ENCODE data around the gene ZNF106. TPM values are rescaled to one million over a fixed set of nuclear protein-coding genes. Genes with fewer than 3 reads are reported as not detected.

ZNF106 gene
- total RNA-seq, 1 donor from 2014 or later: 62.1 TPM

DNA sequence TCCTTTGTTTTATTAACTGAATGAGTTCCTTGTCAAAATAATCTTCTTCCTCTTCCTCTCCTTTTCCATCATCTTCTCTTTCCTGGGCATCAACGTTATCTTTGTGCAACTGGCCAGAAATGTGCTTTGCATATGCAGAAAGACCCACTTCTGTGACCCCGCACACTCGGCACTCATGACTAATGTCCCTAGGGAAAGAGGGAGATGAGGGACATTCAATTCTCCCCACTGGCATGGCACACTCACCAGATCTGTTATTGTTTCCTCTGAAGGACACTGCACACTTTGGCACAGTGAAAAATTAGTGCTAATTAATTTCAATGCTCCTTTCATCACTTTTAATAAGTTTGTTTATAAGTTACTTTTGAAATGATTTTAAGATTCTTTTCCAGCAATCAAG, 34.0 kb downstream of the ZNF106 start:
- Mint-ChIP-seq H3K27ac (no peak overlapping the region), H3K9me3 (no peaks in the 10 kb centered on the region), H3K27me3 (no peaks in the 10 kb centered on the region), H3K36me3 (ENCODE audit: low read depth) (peaks cover 4% of the 10 kb centered on the region), H3K4me3 (no peak overlapping the region), H3K4me1 (peaks cover 7% of the 10 kb centered on the region)
- intact Hi-C loops (cut with micrococcal nuclease): no loop called here
- no peak for DNase-seq

DNA sequence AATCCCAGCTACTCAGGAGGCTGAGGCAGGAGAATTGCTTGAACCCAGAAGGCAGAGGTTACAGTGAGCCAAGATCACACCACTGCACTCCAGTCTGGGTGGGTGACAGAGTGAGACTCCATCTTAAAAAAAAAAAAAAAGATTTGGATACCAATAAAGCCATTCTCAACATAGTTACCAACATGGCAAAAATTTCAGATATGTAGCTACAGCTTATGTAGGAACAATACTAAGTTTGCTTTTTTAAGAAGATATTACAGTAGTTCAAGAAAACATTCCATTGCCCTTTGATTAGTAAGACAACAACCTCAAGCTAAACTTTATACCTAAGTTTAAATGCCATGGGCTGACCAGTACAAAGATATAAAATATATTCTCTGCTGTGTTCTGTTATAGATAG, 34.4 kb downstream of the ZNF106 start:
- Mint-ChIP-seq H3K4me1 (peaks cover 6% of the 10 kb centered on the region), H3K36me3 (ENCODE audit: low read depth) (peaks cover 7% of the 10 kb centered on the region), H3K4me3 (no peak overlapping the region), H3K27ac (no peak overlapping the region), H3K27me3 (no peaks in the 10 kb centered on the region), H3K9me3 (no peaks in the 10 kb centered on the region)
- no peak for DNase-seq
- intact Hi-C loops (cut with micrococcal nuclease): no loop called here

DNA sequence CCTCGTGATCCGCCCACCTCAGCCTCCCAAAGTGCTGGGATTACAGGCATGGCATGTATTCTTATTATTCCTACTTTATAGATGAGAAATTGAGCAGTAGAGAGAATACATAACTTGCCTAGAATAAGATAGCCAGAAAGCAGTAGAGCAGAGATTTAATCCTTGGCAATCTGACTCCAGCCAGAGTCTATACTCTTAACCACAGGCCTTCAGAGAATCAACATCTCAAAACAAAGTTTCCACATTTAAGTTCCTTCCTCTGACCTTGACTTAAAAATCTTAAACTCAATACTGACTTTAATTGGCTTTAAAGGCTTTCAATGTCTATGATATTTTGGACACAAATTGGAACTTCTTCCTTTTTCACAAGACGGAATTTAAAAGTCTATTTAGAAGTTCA, 37.1 kb downstream of the ZNF106 start:
- peaks cover 4% of the 10 kb centered on the region for H3K4me1 Mint-ChIP-seq
- no peak overlapping the region for H3K27ac Mint-ChIP-seq
- no peak for DNase-seq
- H3K9me3 Mint-ChIP-seq: no peaks in the 10 kb centered on the region
- no peaks in the 10 kb centered on the region for H3K27me3 Mint-ChIP-seq
- H3K4me3 Mint-ChIP-seq: no peak overlapping the region
- H3K36me3 Mint-ChIP-seq (ENCODE audit: low read depth): peaks cover 20% of the 10 kb centered on the region
- intact Hi-C loops (cut with micrococcal nuclease): no loop called here

DNA sequence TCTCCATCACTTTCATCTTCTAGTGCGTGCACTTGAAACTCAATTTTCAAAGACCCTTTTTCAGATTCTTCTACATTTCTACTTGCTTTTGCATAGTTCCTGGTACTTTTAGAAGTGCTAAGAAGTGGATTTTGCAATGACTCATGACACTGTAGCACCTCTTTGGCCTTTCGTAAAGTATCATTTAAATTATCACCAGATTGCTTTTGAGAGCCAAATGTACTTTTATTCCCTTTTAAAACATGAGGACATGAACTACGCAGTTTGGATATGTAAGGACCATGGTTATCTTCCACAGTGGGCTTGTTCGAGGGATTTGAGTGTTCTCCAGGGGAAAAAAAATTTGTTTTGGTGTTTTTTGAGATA, 40.5 kb downstream of the ZNF106 start:
- H3K9me3 Mint-ChIP-seq: no peaks in the 10 kb centered on the region

DNA sequence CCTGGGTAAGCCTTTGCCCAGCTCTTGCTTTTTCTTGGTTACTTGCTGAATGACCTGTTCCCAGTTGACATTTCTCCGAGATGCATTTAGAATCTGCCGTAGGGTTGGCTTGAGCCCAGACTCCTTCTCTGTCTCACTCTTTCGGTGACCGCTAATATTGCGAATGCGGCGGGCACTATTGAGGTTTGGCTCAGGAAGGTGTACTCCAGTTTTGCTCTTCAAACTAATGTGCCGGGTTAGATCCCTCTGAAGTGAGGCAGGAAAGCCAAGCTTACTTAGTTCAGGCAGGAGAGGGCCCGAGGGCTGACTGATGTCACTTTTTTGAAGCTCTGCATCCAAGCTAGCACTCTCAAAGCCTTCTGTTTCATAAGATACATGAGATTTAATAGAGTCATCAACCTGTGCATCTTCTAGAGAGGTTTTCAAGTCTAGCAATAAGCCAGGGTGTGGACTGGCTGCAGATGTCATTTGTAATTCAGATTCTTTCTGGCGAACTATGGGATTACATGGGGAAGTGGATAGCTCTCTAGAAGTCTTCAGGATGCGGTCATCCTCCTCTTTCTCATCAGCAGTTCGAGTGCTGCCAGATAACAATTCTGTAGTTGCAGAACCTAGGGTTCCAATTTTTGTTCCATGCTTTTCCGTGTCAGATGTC, 41.0 kb downstream of the ZNF106 start:
- Mint-ChIP-seq H3K4me1 (no peaks in the 10 kb centered on the region), H3K9me3 (no peaks in the 10 kb centered on the region), H3K4me3 (no peak overlapping the region), H3K27ac (no peak overlapping the region), H3K36me3 (ENCODE audit: low read depth) (peaks cover 44% of the 10 kb centered on the region), H3K27me3 (no peaks in the 10 kb centered on the region)
- intact Hi-C loops (cut with micrococcal nuclease): no loop called here
- no peak for DNase-seq

More for the DNA sequence above, 40.5 kb downstream of the ZNF106 start:
- H3K27ac Mint-ChIP-seq: no peak overlapping the region
- no peaks in the 10 kb centered on the region for H3K4me1 Mint-ChIP-seq
- H3K36me3 Mint-ChIP-seq (ENCODE audit: low read depth): peaks cover 41% of the 10 kb centered on the region
- intact Hi-C loops (cut with micrococcal nuclease): no loop called here
- H3K4me3 Mint-ChIP-seq: no peak overlapping the region
- no peaks in the 10 kb centered on the region for H3K27me3 Mint-ChIP-seq
- DNase-seq: no peak

DNA sequence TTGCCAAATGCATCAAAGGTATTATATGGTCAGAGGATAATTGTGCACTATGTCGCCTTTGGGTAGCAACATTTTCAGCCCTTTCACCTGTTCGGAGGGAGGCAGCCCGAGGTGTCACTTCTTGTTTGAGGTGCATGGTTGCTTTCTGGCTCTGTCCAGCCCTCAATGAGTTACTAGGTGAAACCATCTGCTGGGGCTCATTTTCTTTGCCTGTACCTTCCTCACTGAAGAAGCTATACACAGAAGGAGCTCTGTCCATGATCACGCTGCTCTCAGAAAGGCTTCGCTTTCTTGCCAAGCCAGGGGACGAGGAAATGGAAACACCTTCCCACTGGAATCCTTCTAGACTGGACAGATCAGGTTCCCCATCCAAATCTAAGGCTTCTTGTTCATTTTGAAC, 42.7 kb downstream of the ZNF106 start:
- Mint-ChIP-seq H3K27me3 (no peaks in the 10 kb centered on the region), H3K27ac (no peak overlapping the region), H3K4me1 (no peaks in the 10 kb centered on the region), H3K4me3 (no peak overlapping the region), H3K36me3 (ENCODE audit: low read depth) (peaks cover 53% of the 10 kb centered on the region), H3K9me3 (no peaks in the 10 kb centered on the region)
- no peak for DNase-seq
- intact Hi-C loops (cut with micrococcal nuclease): no loop called here

DNA sequence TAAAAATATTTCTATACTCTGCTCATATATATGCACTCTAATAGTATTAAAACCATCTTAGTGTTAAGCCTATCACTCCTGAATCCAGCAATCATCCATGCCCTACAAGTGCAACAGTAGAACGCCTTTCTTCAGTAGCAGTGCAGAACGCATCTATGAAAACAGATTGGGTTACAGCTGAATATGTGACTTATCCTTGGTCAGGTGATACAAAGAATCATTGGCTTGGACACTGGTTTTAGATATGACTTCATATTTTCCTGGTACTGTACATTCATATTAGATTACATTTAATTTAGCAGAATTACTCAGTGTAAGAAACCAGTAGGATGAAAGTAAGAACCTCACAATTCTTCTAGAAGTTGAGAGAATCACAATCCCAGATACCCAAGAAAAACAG, 43.3 kb downstream of the ZNF106 start:
- Mint-ChIP-seq H3K36me3 (ENCODE audit: low read depth) (peaks cover 53% of the 10 kb centered on the region), H3K27ac (no peak overlapping the region), H3K27me3 (no peaks in the 10 kb centered on the region), H3K4me3 (no peak overlapping the region), H3K4me1 (no peaks in the 10 kb centered on the region), H3K9me3 (no peaks in the 10 kb centered on the region)
- intact Hi-C loops (cut with micrococcal nuclease): no loop called here
- DNase-seq: no peak

DNA sequence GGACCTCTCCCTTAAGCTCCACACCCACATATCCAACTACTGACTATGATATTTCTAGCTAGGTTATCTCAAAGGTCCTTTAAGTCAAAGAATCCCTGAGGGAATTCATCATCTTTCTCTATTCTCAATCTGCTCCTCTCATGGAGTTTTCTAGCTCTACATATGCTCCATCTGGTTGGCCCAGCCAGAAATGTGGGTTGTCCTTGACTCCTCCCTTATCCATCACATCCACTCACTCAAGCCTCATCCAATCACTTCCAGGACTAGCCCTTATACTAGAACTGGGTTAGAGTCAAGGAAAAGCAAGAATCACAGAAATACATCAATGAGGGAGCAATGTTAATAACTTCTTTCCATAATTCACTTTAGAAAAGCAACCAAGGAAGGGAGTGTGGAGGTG, 45.4 kb downstream of the ZNF106 start:
- Mint-ChIP-seq H3K4me3 (no peak overlapping the region), H3K4me1 (no peaks in the 10 kb centered on the region), H3K27ac (no peak overlapping the region), H3K27me3 (no peaks in the 10 kb centered on the region), H3K36me3 (ENCODE audit: low read depth) (peaks cover 47% of the 10 kb centered on the region), H3K9me3 (no peaks in the 10 kb centered on the region)
- DNase-seq: no peak
- intact Hi-C loops (cut with micrococcal nuclease): no loop called here

DNA sequence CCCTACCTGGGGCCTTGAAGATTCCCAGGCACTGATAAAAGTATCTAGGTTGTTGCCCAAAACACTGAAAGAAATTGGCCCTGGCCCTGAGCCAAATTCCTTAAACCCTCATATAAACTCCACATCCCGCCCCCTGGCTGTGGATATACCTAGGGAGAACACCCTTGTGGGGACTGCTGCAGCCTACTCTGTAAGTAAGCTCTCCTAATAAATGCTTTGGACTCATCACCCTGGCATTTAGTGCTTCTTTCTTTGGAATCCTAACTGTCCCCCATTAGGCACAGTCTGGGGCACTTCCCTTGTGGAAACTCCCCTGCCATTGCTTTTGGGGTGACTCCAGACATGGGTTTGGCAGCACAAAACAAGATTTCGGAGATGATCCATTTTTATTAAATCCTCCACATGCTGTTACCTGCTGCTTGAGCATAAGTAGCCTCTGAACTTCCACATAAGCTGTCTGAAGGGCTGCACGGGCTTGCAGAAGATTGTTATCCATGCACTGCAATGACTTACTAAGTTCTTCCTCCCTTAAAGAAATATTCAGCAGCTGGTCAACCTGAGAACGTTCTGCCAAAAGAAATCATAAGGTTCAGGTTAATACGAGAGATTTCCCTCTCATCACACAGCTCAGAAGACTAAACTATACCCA, 46.4 kb downstream of the ZNF106 start:
- Mint-ChIP-seq H3K4me1 (no peaks in the 10 kb centered on the region), H3K9me3 (no peaks in the 10 kb centered on the region), H3K4me3 (no peak overlapping the region), H3K27ac (no peak overlapping the region), H3K36me3 (ENCODE audit: low read depth) (peaks cover 40% of the 10 kb centered on the region), H3K27me3 (no peaks in the 10 kb centered on the region)
- intact Hi-C loops (cut with micrococcal nuclease): no loop called here
- DNase-seq: no peak

DNA sequence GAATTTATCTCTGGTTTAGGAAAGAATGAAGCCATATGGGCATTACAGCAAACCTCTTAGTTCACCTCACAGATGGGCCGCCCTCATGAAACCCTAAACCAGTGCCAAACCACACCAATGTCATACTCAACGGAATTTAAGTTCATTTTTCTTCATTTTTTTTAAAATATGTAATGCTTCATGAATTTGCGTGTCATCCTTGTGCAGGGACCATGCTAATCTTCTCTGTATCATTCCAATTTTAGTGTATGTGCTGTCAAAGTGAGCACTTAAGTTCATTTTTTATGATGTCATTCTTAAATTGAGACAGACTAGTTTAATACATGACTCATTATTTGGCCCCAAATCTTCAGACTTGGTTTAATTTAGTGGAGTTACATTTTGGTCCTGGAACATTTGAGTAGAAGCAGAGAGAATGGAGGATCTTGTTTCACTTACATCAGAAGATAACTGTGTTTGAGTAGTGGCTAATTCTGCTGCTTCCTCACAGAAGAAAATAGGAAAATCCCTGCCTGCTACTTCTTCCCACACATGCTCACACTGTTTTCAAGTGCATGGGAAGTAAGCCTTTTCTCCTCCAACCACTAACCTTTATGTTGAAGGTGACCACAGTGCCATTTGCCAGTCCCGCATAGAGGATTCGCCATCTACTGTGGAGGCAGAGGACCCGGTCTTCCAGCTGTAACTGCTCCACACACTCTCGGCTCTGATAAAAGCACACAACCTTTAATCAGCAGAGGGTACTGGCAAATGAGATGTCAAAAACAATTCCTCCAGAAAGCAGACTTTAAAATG, 63.3 kb downstream of the ZNF106 start:
- Mint-ChIP-seq H3K9me3 (no peaks in the 10 kb centered on the region), H3K36me3 (ENCODE audit: low read depth) (peaks cover 42% of the 10 kb centered on the region), H3K4me1 (peaks cover 5% of the 10 kb centered on the region), H3K4me3 (no peak overlapping the region), H3K27me3 (no peaks in the 10 kb centered on the region), H3K27ac (no peak overlapping the region)
- no peak for DNase-seq
- intact Hi-C loops (cut with micrococcal nuclease): no loop called here

DNA sequence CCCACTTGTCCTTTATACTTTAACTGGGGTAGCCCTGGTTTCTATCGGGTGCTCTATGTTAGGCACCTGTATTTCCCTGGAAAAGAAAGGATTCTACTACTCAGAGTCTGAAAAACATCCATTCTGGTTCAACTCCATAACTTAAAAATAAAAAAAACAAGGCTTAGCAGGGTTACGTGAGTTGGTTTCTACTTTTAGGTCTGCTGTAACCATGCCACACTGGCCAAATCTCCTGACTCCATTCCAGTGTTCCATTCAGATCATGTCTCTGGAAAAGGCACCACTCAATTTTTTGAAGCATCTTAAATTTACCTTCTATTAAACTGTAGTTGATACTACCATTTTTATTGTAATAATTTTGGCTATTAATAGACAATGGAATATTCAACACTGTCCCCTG, 69.6 kb downstream of the ZNF106 start:
- DNase-seq: no peak
- Mint-ChIP-seq H3K36me3 (ENCODE audit: low read depth) (peaks cover 53% of the 10 kb centered on the region), H3K9me3 (no peaks in the 10 kb centered on the region), H3K27me3 (no peaks in the 10 kb centered on the region), H3K4me3 (no peak overlapping the region), H3K4me1 (no peaks in the 10 kb centered on the region), H3K27ac (no peak overlapping the region)
- intact Hi-C loops (cut with micrococcal nuclease): no loop called here

DNA sequence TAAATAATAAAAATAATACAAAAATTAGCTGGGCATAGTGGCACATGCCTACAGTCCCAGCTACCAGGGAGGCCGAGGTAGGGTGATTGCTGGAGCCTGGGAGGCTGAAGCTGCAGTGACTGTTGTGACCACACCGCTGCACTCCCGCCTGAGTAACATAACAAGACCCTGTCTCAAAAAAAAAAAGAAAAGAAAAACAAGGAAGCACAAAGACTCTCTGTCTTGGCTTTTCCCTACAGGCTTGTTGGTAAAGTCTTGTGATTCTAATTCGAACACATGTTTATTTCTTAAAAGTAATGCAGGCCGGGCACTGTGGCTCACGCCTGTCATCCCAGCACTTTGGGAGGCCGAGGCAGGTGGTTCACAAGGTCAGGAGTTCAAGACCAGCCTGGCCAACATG, 71.6 kb downstream of the ZNF106 start:
- Mint-ChIP-seq H3K27me3 (no peaks in the 10 kb centered on the region), H3K4me3 (no peak overlapping the region), H3K27ac (no peak overlapping the region), H3K4me1 (no peaks in the 10 kb centered on the region), H3K9me3 (no peaks in the 10 kb centered on the region), H3K36me3 (ENCODE audit: low read depth) (peaks cover 48% of the 10 kb centered on the region)
- DNase-seq: no peak
- intact Hi-C loops (cut with micrococcal nuclease): no loop called here

DNA sequence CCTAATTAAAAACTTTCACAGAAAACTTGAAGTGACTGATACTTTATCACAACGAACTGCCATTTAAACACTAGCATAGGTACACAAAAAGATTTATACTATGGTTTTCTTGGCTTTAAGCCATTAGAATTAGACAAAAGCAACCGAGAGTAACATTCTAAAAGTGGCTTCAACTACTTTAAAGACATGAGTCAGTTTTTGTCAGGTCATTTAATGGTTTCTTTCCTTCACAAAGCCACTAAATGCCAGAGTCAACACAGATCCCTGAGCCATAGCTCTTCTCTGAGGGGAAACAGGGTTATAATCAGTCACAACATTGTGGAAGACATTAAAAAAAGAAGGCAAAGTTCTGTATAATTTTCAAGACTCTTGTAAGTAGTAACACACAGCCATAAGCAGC, 77.0 kb downstream of the ZNF106 start:
- Mint-ChIP-seq H3K9me3 (no peaks in the 10 kb centered on the region), H3K27ac (no peak overlapping the region), H3K27me3 (no peaks in the 10 kb centered on the region), H3K36me3 (ENCODE audit: low read depth) (peaks cover 30% of the 10 kb centered on the region), H3K4me1 (no peaks in the 10 kb centered on the region), H3K4me3 (no peak overlapping the region)
- DNase-seq: no peak
- intact Hi-C loops (cut with micrococcal nuclease): no loop called here

DNA sequence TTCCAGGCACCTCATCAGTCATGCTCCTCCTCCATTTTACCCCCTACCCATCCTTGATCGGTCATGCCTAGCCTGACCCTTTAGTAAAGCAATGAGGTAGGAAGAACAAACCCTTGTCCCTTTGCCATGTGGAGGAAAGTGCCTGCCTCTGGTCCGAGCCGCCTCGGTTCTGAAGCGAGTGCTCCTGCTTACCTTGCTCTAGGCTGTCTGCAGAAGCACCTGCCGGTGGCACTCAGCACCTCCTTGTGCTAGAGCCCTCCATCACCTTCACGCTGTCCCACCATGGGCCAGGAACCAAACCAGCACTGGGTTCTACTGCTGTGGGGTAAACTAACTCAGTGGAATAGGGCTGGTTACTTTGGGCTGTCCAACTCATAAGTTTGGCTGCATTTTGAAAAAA, 79.1 kb downstream of the ZNF106 start:
- no peak for DNase-seq
- Mint-ChIP-seq H3K27me3 (no peaks in the 10 kb centered on the region), H3K27ac (no peak overlapping the region), H3K4me3 (no peak overlapping the region), H3K9me3 (no peaks in the 10 kb centered on the region), H3K36me3 (ENCODE audit: low read depth) (peaks cover 20% of the 10 kb centered on the region), H3K4me1 (no peaks in the 10 kb centered on the region)
- intact Hi-C loops (cut with micrococcal nuclease): no loop called here
